Adipocyte (in vitro differentiated cells): ENCODE measurements around the gene PRKCH.

Experiments used
- DNase-seq: peaks from one replicate; pipeline ENCODE4 v3.0.0-alpha.2; 2015; ENCODE audit warnings: low read depth
- H3K27me3 ChIP-seq: replicated peaks from 2 replicates; pipeline ENCODE4 v1.7.0; 2013; ENCODE audit warnings: mild to moderate bottlenecking, low read length, moderate library complexity; ENCODE audit not compliant: control insufficient read depth, insufficient read depth
- H3K36me3 ChIP-seq: 2 replicates; pipeline ENCODE4 v1.7.0; 2013; ENCODE audit warnings: low read length, mild to moderate bottlenecking, moderate library complexity; ENCODE audit not compliant: control insufficient read depth, insufficient read depth, severe bottlenecking
- H3K4me1 ChIP-seq: 2 replicates; pipeline ENCODE4 v1.7.0; 2013; ENCODE audit warnings: mild to moderate bottlenecking, low read length, moderate library complexity; ENCODE audit not compliant: control insufficient read depth, insufficient read depth
- H3K4me3 ChIP-seq: 2 replicates; pipeline ENCODE4 v1.7.0; 2013; ENCODE audit warnings: mild to moderate bottlenecking, low read length, moderate library complexity
- H3K9ac ChIP-seq: 2 replicates; pipeline ENCODE4 v1.7.0; 2013; ENCODE audit warnings: mild to moderate bottlenecking, low read length, moderate library complexity
- H3K9me3 ChIP-seq: 2 replicates; pipeline ENCODE4 v1.7.0; 2013; ENCODE audit warnings: mild to moderate bottlenecking, low read length, moderate library complexity; ENCODE audit not compliant: control insufficient read depth

The PRKCH gene

DNA sequence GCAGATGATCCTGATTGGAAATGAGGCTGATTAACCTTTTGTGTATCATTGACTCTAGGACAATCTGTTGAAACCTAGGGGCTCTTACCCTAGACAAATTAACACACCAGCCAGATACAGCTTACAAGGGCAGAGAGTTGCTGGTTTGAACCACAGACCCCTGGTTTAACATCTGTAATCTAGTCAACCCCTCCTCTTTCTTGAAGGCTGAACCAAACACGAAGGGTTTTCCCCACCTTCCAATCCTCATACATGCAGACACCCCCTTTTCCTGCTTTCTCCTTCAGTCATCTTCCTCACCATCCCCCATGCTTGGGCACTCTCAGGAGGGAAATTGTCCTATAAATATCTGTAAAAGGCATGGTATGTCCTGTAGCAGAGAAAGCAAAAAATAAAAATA, 247.9 kb downstream of the PRKCH start:
- DNase-seq, result no peak
- Histone ChIP-seq H3K4me3 (peak overlapping the region; percentile 65), H3K27me3 (no peaks in the 10 kb centered on the region), H3K9ac (peak overlapping the region; percentile 80), H3K4me1 (peaks cover 95% of the 10 kb centered on the region), H3K9me3 (no peaks in the 10 kb centered on the region), H3K36me3 (no peaks in the 10 kb centered on the region)

DNA sequence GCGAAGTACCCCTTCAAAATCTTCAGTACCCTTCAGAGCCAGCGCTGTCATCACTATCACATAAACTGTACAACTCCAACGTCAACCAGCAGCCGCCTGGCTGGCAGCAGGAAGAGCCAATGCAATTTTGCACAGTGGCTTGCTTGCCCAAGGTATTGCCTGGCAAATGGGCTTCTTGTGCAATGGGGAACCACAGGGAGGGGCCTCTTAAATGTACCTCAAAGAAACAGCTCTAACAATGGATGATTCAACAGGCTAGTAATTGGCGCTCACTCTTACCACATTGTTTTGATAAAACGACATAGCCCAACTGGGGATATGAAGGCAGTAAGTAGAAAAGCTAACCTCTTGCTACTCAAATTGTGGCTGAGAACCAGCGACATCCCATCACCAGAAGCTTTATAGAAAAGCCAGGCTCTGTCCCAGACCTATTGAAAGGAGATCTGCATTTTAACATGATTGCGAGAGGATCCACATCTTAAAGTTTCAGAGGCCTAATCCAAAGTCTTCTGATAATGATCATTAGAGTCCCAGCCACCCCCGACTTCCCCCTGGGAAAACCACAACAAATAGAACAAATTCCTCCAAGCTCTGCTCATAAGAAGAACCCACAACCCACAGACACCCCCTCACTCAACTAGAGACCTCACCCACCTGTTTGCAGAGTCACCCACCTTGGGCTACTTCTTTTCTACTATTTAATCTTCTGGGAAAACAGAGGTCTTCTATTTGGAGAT, 248.6 kb downstream of the PRKCH start:
- peak overlapping the region; percentile 65 for H3K4me3 ChIP-seq
- H3K36me3 ChIP-seq, result no peaks in the 10 kb centered on the region
- no peaks in the 10 kb centered on the region for H3K27me3 ChIP-seq
- DNase-seq, result peak; percentile 83
- peaks cover 92% of the 10 kb centered on the region for H3K4me1 ChIP-seq
- H3K9me3 ChIP-seq, result no peaks in the 10 kb centered on the region
- peak overlapping the region; percentile 80 for H3K9ac ChIP-seq

DNA sequence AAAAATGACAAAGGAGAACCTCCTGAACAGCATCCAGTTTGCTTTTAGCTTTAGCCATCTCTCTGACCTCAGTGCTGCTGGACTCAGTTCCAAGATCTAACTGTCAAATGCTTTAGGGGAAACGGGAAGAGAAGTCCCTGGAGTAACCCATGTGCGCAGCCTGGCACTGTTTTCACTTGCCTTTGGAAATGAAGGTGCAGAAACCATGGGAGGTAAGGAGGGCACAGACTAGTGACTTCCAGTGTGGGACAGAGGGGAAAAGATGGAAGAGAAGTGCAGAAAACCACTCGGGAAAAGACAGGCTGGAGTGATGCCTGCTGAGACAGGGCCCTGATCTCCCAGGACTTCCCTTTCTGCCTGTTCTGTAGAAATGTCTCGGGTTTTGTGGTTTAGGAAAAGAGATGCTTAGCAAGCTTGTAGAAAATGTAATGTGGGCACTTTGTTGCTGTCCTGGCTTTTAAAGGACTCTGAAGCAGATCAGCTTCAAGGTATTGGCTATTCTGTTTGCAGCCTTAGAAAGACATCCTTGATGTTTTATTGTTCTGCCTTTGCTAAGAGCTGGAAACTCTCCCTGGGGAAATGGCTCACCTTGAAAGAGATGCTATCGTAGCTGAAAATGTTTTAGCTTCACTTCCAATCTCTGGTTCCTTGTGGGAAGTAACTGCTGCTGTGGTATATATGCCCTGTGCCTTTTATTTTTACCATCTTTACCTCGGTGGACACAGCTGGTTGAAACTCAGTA, 249.3 kb downstream of the PRKCH start:
- Histone ChIP-seq H3K36me3 (no peaks in the 10 kb centered on the region), H3K4me1 (peaks cover 91% of the 10 kb centered on the region), H3K4me3 (peak overlapping the region; percentile 65), H3K9me3 (no peaks in the 10 kb centered on the region), H3K27me3 (no peaks in the 10 kb centered on the region), H3K9ac (peak overlapping the region; percentile 80)
- no peak for DNase-seq

DNA sequence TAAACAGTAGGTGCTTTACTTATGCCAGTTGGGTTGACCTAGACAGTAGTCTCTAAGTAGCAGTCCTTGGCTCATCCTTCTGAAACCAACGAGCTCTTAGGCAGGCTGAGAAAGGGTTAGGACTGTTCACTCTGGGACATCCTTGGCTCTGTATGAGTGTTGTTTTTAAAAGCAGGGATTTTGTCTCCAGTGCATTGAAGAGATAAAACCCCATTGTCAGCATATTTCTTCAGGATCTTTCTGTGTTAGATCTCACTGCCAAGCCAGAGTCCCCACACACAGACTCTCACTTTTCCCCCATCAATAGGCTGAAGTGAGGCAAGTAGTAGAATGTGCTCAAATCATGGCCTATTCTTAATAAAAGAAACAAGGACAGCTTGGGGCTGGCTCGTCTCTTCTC, 250.5 kb downstream of the PRKCH start:
- Histone ChIP-seq H3K36me3 (no peaks in the 10 kb centered on the region), H3K9ac (peak overlapping the region; percentile 7), H3K4me1 (peaks cover 83% of the 10 kb centered on the region), H3K4me3 (no peak overlapping the region), H3K9me3 (no peaks in the 10 kb centered on the region), H3K27me3 (no peaks in the 10 kb centered on the region)
- no peak for DNase-seq

DNA sequence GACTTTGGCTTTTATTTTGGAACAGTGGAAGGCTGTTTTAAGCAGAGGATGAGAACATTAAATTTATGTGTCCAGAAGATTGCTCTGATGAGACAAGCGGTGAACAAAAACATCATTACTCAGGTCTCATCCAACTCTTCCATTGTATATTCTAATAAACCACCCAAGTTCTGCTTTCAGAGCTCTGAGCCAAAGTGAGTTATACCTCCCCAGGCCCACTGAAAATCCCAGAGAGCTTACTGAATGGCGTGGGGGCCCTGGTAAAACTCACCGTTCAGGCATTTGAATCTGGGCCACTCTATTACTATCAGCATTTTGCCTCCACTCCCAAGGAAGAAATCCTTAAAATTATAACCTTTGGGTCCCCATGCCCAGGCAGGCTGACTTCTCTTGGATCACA, 251.9 kb downstream of the PRKCH start:
- no peak for DNase-seq

DNA sequence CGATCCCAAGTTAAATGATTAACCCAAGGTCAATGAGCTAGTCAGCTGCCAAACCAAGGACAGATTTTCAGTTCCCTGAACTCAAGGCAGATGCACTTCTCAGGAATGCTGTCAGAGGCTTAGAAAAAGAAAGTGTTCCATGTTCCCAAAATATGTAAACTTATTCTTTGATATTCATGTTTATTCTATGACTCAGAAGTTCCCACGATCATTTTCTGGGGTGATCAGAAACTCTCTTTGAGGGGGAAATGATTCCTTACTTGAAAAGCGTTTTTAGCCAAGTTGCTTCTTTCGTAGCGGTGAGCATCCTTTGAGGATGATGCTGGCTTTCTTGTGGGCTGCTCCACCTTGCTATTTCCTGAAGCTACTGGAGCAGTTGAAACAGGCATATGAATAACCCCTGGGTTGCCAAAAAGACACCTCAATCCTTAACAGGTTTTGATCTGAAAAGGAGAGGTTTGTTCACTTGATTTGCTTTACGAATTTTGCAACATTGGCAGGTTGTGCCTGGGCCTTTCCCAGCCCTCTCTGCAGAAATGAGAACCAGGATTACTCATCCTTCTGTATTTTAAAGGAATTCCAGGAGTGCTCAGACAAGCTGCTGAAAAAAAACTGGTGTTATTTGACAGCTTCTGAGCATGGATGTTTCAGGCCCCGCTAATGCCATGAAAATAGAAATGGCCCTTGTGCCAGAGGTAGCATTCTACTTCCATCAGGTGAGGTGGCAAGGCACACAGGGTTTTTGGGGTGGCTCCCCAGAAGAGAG, 252.6 kb downstream of the PRKCH start:
- Histone ChIP-seq H3K4me1 (peaks cover 71% of the 10 kb centered on the region), H3K9me3 (no peaks in the 10 kb centered on the region), H3K4me3 (peak overlapping the region; percentile 48)

More for the DNA sequence above, 251.9 kb downstream of the PRKCH start:
- Histone ChIP-seq H3K9me3 (no peaks in the 10 kb centered on the region), H3K36me3 (no peaks in the 10 kb centered on the region), H3K9ac (peak overlapping the region; percentile 71), H3K4me1 (peaks cover 76% of the 10 kb centered on the region), H3K27me3 (no peaks in the 10 kb centered on the region), H3K4me3 (peak overlapping the region; percentile 48)

DNA sequence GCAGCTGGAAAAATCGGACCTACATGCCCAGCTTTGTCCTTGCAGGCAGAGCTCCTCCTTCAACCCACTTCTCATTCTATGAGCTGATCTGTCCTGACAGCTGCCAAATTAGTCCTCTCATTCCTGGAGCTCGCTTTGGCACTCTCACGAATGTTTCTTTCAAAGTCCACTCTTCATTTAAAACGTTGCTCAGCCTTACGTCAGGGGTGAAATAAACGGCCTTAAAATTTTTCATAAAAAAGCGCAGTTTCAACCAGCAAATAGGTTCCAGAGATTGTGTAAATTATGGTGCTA, 253.1 kb downstream of the PRKCH start:
- Histone ChIP-seq H3K9me3 (no peaks in the 10 kb centered on the region), H3K27me3 (no peaks in the 10 kb centered on the region), H3K4me1 (peaks cover 66% of the 10 kb centered on the region), H3K36me3 (no peaks in the 10 kb centered on the region), H3K4me3 (no peak overlapping the region), H3K9ac (peak overlapping the region; percentile 71)
- DNase-seq, result no peak

More for the DNA sequence above, 252.6 kb downstream of the PRKCH start:
- peak overlapping the region; percentile 71 for H3K9ac ChIP-seq
- H3K36me3 ChIP-seq, result no peaks in the 10 kb centered on the region
- no peaks in the 10 kb centered on the region for H3K27me3 ChIP-seq
- peak; percentile 75 for DNase-seq

DNA sequence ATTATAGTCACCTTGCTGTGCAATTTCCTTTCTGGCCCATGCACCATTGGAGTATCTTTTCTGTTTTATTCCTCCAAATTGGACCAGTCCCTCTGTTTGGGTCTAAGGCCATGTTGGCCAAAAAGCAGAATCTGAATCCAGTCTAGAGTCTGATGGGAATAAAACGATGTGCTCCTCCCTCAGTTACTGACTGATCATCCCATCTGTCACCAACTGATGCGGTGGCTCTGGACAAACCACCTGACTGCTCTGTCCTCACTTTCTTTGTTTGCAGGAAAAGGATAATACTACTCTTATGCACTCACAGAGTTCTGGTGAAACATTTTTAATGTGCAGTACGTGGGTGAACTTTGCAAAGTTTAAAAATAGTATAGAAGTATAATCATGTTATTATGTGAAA, 253.7 kb downstream of the PRKCH start:
- peak overlapping the region; percentile 14 for H3K9ac ChIP-seq
- H3K27me3 ChIP-seq, result no peaks in the 10 kb centered on the region
- no peaks in the 10 kb centered on the region for H3K36me3 ChIP-seq
- H3K9me3 ChIP-seq, result no peaks in the 10 kb centered on the region
- peaks cover 59% of the 10 kb centered on the region for H3K4me1 ChIP-seq
- H3K4me3 ChIP-seq, result no peak overlapping the region
- DNase-seq, result no peak

DNA sequence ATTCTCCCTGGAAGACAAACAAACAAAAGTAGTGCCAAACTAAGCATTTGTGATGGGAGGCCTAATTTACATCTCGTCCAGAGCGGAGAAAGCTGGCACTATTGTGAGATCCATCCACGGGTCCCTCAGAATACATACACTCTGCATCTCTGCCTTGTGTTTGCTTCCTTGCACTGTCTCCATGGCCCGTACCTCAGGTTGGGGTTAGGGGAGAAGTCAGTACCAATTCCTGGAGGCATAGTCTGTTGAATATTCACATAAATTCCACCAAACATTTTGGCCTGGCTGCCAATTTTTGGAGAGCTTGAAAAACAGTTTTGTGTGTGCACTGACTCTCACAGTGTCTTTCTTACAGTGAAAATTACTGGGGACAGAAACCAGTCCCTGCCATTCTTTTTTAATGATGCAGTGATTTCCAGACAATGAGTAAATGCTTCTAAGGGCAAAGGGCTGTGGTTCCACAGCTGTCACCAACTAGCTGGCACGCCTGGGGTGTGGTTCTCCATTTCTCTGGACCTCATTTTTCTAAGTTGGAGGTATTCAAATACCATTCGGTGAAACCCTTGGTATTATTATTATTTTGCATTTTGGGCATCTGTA, 254.3 kb downstream of the PRKCH start:
- Histone ChIP-seq H3K4me1 (peaks cover 54% of the 10 kb centered on the region), H3K9ac (peak overlapping the region; percentile 14), H3K36me3 (no peaks in the 10 kb centered on the region), H3K9me3 (no peaks in the 10 kb centered on the region), H3K4me3 (no peak overlapping the region), H3K27me3 (no peaks in the 10 kb centered on the region)
- DNase-seq, result peak; percentile 58

DNA sequence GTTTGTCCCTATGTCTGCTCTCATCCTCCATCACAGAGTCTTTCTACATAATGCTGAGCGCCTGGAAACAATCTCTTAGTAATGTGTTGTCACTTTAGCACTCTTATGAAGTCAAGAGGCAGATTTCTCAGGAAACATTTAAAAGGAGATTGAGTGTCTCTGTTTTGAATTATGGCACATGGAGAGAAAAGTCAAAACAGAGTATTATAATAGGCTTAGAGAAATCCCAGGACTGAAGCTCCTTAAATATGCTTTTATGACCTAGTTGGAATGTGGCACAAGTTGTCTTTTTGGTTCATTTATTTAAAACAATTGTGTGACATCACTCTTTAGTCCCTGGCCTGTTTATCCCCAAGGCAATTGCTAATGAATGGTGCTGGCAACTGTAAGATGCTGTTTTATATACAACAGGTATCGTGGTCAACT, 256.1 kb downstream of the PRKCH start:
- DNase-seq, result peak; percentile 87
- no peaks in the 10 kb centered on the region for H3K9me3 ChIP-seq
- H3K9ac ChIP-seq, result no peak overlapping the region
- peaks cover 50% of the 10 kb centered on the region for H3K4me1 ChIP-seq
- H3K27me3 ChIP-seq, result no peaks in the 10 kb centered on the region
- H3K36me3 ChIP-seq, result no peaks in the 10 kb centered on the region
- H3K4me3 ChIP-seq, result no peak overlapping the region

DNA sequence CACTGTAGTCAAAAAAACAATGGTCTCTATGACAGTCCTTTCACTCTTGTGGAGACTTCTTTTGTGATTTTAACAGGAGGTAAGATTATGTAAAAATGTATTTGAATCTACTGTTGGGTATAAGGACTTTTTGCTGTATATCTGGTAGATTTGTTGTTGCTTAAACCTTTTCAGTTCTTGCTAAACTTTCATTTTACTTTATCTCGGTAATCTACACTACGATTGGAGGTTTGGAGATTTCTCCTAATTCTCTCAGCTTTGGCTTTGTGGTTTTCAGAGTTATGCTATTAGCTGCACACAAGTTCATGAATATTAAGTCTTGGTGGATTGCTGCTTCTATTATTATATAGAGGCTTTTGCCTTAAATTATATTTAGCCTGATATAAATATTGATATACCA, 257.4 kb downstream of the PRKCH start:
- DNase-seq, result peak; percentile 74
- no peaks in the 10 kb centered on the region for H3K27me3 ChIP-seq
- no peaks in the 10 kb centered on the region for H3K9me3 ChIP-seq
- H3K36me3 ChIP-seq, result no peaks in the 10 kb centered on the region
- H3K4me1 ChIP-seq, result peaks cover 52% of the 10 kb centered on the region
- H3K9ac ChIP-seq, result no peak overlapping the region
- no peak overlapping the region for H3K4me3 ChIP-seq
